MCF 10A (cell line): ENCODE measurements around the gene MAPK14. TPM values are rescaled to one million over a fixed set of nuclear protein-coding genes. Genes with fewer than 3 reads are reported as not detected.

Experiments used
- BruUV-seq: library from RNA; stranded (reverse); fragments of 400-500 nt; replicated peaks from 2 replicates; lab custom pipeline; 2021; lab: Mats Ljungman, UMichigan
- CTCF ChIA-PET: fragments of 300-600 bp; sonication (Branson Sonifier 250); formaldehyde crosslinking; extraction: SDS; loops from one replicate; lab custom pipeline; 2021; ENCODE audit warnings: antibody characterized with exemption, inconsistent platforms; lab: Yijun Ruan, JAX
- POLR2A ChIA-PET: fragments of 300-600, 350-650 bp; sonication (Branson Sonifier 250); formaldehyde crosslinking; extraction: SDS; loops from one replicate; lab custom pipeline; 2020; ENCODE audit warnings: antibody characterized with exemption, inconsistent platforms; lab: Yijun Ruan, JAX
- DNase-seq: peaks from one replicate; pipeline ENCODE4 v3.0.0-alpha.2; 2018; ENCODE audit not compliant: unreplicated experiment
- H3K27ac Mint-ChIP-seq: one replicate; pipeline ENCODE4 v1.8.0; 2022; ENCODE audit warnings: mild to moderate bottlenecking, low read depth, mixed read lengths; ENCODE audit not compliant: unreplicated experiment
- H3K27me3 Mint-ChIP-seq: one replicate; pipeline ENCODE4 v1.8.0; 2022; ENCODE audit warnings: mixed read lengths; ENCODE audit not compliant: insufficient read depth, unreplicated experiment
- H3K36me3 Mint-ChIP-seq: one replicate; pipeline ENCODE4 v1.8.0; 2022; ENCODE audit warnings: mild to moderate bottlenecking, moderate library complexity, mixed read lengths; ENCODE audit not compliant: insufficient read depth, unreplicated experiment
- H3K4me1 Mint-ChIP-seq: one replicate; pipeline ENCODE4 v1.8.0; 2022; ENCODE audit warnings: mixed read lengths; ENCODE audit not compliant: insufficient read depth, unreplicated experiment
- H3K4me3 Mint-ChIP-seq: one replicate; pipeline ENCODE4 v1.8.0; 2022; ENCODE audit warnings: mild to moderate bottlenecking, moderate library complexity, mixed read lengths; ENCODE audit not compliant: unreplicated experiment
- H3K9me3 Mint-ChIP-seq: one replicate; pipeline ENCODE4 v1.8.0; 2022; ENCODE audit warnings: mixed read lengths; ENCODE audit not compliant: unreplicated experiment
- intact Hi-C: fragments of 100-400 bp; cut with micrococcal nuclease; formaldehyde crosslinking; loops from 2 replicates; pipeline ENCODE4 v1.14.1; 2022
- total RNA-seq: library from RNA; stranded (reverse); gene quantifications from 2 replicates; pipeline ENCODE4 v1.2.3, GENCODE V29; 2022
- TF ChIP-seq, protein P1 (sequence below): fragments of 200-600 bp; IDR thresholded peaks from one replicate; pipeline ENCODE4 v1.8.0; 2022; ENCODE audit warnings: antibody characterized with exemption, mild to moderate bottlenecking; ENCODE audit not compliant: unreplicated experiment

The MAPK14 gene
- total RNA-seq, 1 experiment from 2014 or later: 42.9 TPM

- Mint-ChIP-seq H3K27me3 (no peaks in the 10 kb centered on the region), H3K4me1 (peaks cover 26% of the 10 kb centered on the region), H3K27ac (no peak overlapping the region), H3K9me3 (peaks cover 7% of the 10 kb centered on the region), H3K4me3 (no peak overlapping the region), H3K36me3 (peaks cover 16% of the 10 kb centered on the region)
- BruUV-seq: no TSS peak
- CTCF ChIA-PET: no interaction called here
- no peak for DNase-seq
- intact Hi-C loops: no loop called here
- POLR2A ChIA-PET: interaction anchor here (0.6 kb wide), 1 partner anchor 94 kb away, joined by 4 read pairs; no protein-coding TSS in a partner anchor
- TF ChIP-seq, protein P1, sequence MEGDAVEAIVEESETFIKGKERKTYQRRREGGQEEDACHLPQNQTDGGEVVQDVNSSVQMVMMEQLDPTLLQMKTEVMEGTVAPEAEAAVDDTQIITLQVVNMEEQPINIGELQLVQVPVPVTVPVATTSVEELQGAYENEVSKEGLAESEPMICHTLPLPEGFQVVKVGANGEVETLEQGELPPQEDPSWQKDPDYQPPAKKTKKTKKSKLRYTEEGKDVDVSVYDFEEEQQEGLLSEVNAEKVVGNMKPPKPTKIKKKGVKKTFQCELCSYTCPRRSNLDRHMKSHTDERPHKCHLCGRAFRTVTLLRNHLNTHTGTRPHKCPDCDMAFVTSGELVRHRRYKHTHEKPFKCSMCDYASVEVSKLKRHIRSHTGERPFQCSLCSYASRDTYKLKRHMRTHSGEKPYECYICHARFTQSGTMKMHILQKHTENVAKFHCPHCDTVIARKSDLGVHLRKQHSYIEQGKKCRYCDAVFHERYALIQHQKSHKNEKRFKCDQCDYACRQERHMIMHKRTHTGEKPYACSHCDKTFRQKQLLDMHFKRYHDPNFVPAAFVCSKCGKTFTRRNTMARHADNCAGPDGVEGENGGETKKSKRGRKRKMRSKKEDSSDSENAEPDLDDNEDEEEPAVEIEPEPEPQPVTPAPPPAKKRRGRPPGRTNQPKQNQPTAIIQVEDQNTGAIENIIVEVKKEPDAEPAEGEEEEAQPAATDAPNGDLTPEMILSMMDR: no peak
Observed at GRCh38 chr6:36063318-36064060, 35.9 kb downstream of the MAPK14 start.

- TF ChIP-seq, protein P1: no peak
- intact Hi-C loops: no loop called here
- BruUV-seq: no TSS peak
- CTCF ChIA-PET: interaction anchor here (0.6 to 0.8 kb wide), 3 partner anchors 8 to 207 kb away, joined by 3 to 4 read pairs (median 3); no protein-coding TSS in a partner anchor
- POLR2A ChIA-PET: interaction anchor here (1.0 to 1.9 kb wide), 2 partner anchors 13 to 36 kb away, joined by 4 to 13 read pairs; partner anchors contain the start of gene MAPK14
- Mint-ChIP-seq H3K27ac (no peak overlapping the region), H3K4me1 (peaks cover 26% of the 10 kb centered on the region), H3K4me3 (no peak overlapping the region), H3K9me3 (peaks cover 7% of the 10 kb centered on the region), H3K27me3 (no peaks in the 10 kb centered on the region), H3K36me3 (peaks cover 9% of the 10 kb centered on the region)
- DNase-seq: no peak
Observed at GRCh38 chr6:36064770-36065396, 37.3 kb downstream of the MAPK14 start.

- ChIA-PET POLR2A (interaction anchor here (1.1 to 1.9 kb wide), 2 partner anchors 37 kb away, joined by 5 to 13 read pairs; partner anchors contain the start of gene MAPK14), CTCF (interaction anchor here (0.7 to 1.1 kb wide), 4 partner anchors 9 to 40 kb away, joined by 3 to 5 read pairs (median 3); no protein-coding TSS in a partner anchor)
- BruUV-seq: no TSS peak
- intact Hi-C loops: no loop called here
- H3K27me3 Mint-ChIP-seq: no peaks in the 10 kb centered on the region
- H3K4me3 Mint-ChIP-seq: no peak overlapping the region
- DNase-seq: no peak
- peaks cover 26% of the 10 kb centered on the region for H3K4me1 Mint-ChIP-seq
- no peaks in the 10 kb centered on the region for H3K36me3 Mint-ChIP-seq
- TF ChIP-seq, protein P1: no peak
- peaks cover 7% of the 10 kb centered on the region for H3K9me3 Mint-ChIP-seq
- no peak overlapping the region for H3K27ac Mint-ChIP-seq
Observed at GRCh38 chr6:36065916-36066315, 38.3 kb downstream of the MAPK14 start.

GRCh38 chr6:36066817-36067216 lies 39.2 kb downstream of the MAPK14 start:
- Mint-ChIP-seq H3K27ac (no peak overlapping the region), H3K4me3 (no peak overlapping the region)
- BruUV-seq: no TSS peak

More at GRCh38 chr6:36066817-36067216, 39.2 kb downstream of the MAPK14 start:
- H3K4me1 Mint-ChIP-seq: peaks cover 26% of the 10 kb centered on the region
- peaks cover 7% of the 10 kb centered on the region for H3K9me3 Mint-ChIP-seq
- ChIA-PET CTCF (interaction anchor here (0.7 to 0.9 kb wide), 3 partner anchors 25 to 764 kb away, joined by 3 to 5 read pairs (median 4); no protein-coding TSS in a partner anchor), POLR2A (interaction anchor here (0.6 to 1.1 kb wide), 2 partner anchors 14 to 38 kb away, joined by 4 to 5 read pairs; no protein-coding TSS in a partner anchor)
- intact Hi-C loops: no loop called here
- H3K27me3 Mint-ChIP-seq: no peaks in the 10 kb centered on the region
- peaks cover under 1% of the 10 kb centered on the region for H3K36me3 Mint-ChIP-seq
- DNase-seq: no peak
- TF ChIP-seq, protein P1: no peak
